ENCODE measurements around the gene DSN1.
"Not testable (repeated sequence)": the region's sequence is repeated elsewhere in the genome, so short reads cannot be mapped to it uniquely, and the experiment has no call there.

DSN1 gene

GRCh38 chr20:36773597-36774390 is at the start of gene DSN1:
Gene DSN1, minus strand, starts transcription at chr20:36773763. Its CDS starts 2,305 bp downstream, at chr20:36771458.
- peak; percentile 97 for DNase-seq

- no peak for DNase-seq
These were observed 49.6 kb upstream of the DSN1 start for GRCh38 chr20:36823121-36823520.

- no peak for DNase-seq
These were observed 48.4 kb upstream of the DSN1 start for GRCh38 chr20:36821964-36822437.

GRCh38 chr20:36820928-36821327 is 47.4 kb upstream of the DSN1 start:
- no peak for DNase-seq

GRCh38 chr20:36820073-36820472 is 46.5 kb upstream of the DSN1 start:
- no peak for DNase-seq

GRCh38 chr20:36819659-36820058 is 46.1 kb upstream of the DSN1 start:
- DNase-seq: no peak

- no peak for DNase-seq
These were observed 45.3 kb upstream of the DSN1 start for GRCh38 chr20:36818861-36819260.

GRCh38 chr20:36818185-36818584 is 44.6 kb upstream of the DSN1 start:
- no peak for DNase-seq

- no peak for DNase-seq
These were observed 43.9 kb upstream of the DSN1 start for GRCh38 chr20:36817496-36817895.

- DNase-seq: no peak
These were observed 42.0 kb upstream of the DSN1 start for GRCh38 chr20:36815454-36816091.

- no peak for DNase-seq
These were observed 39.3 kb upstream of the DSN1 start for GRCh38 chr20:36812594-36813463.

GRCh38 chr20:36808317-36809257 is 35.0 kb upstream of the DSN1 start:
- peak; percentile 55 for DNase-seq

GRCh38 chr20:36806049-36806448 is 32.5 kb upstream of the DSN1 start:
- DNase-seq: no peak

- no peak for DNase-seq
These were observed 31.8 kb upstream of the DSN1 start for GRCh38 chr20:36805396-36805795.

- DNase-seq: no peak
These were observed 30.9 kb upstream of the DSN1 start for GRCh38 chr20:36804425-36804824.

GRCh38 chr20:36802326-36803222 is 29.0 kb upstream of the DSN1 start:
- no peak for DNase-seq

- DNase-seq: no peak
These were observed 26.8 kb upstream of the DSN1 start for GRCh38 chr20:36800410-36800809.

- DNase-seq: not testable (repeated sequence)
These were observed 25.8 kb upstream of the DSN1 start for GRCh38 chr20:36799313-36799712.

- no peak for DNase-seq
These were observed 23.3 kb upstream of the DSN1 start for GRCh38 chr20:36796875-36797274.

GRCh38 chr20:36796117-36796516 is 22.6 kb upstream of the DSN1 start:
- no peak for DNase-seq

GRCh38 chr20:36795691-36796090 is 22.1 kb upstream of the DSN1 start:
- DNase-seq: no peak

All from NK-92 treated with Interleukin-12 subunit alpha and Interleukin-12 subunit beta, amount 100 ng/mL, for 24 hours (cell line).